ACC112 (cell line): Measurements from ENCODE around the gene ITGBL1.

ENCODE experiments used
- H2AFZ ChIP-seq: fragments of 200-600 bp; sonication (generic); one replicate; pipeline ENCODE4 v1.6.0; 2017; ENCODE audit warnings: antibody characterized with exemption, low read length; ENCODE audit not compliant: unreplicated experiment
- H3K27ac ChIP-seq: fragments of 200-600 bp; sonication (generic); 2 replicates; pipeline ENCODE4 v1.5.1; 2014; ENCODE audit warnings: low read depth, mild to moderate bottlenecking, antibody characterized with exemption, low read length, moderate library complexity
- H3K27me3 ChIP-seq: fragments of 200-600 bp; sonication (generic); 2 replicates; pipeline ENCODE4 v1.6.1; 2014; ENCODE audit warnings: mild to moderate bottlenecking, antibody characterized with exemption, low read length, moderate library complexity, mixed read lengths; ENCODE audit not compliant: insufficient read depth
- H3K36me3 ChIP-seq: fragments of 200-600 bp; sonication (generic); 2 replicates; pipeline ENCODE4 v1.6.1; 2016; ENCODE audit warnings: mild to moderate bottlenecking, antibody characterized with exemption, low read length, moderate library complexity, mixed read lengths; ENCODE audit not compliant: insufficient read depth
- H3K4me1 ChIP-seq: fragments of 200-600 bp; sonication (generic); one replicate; pipeline ENCODE4 v1.6.1; 2016; ENCODE audit warnings: low read length, mixed read lengths; ENCODE audit not compliant: insufficient read depth, unreplicated experiment, control insufficient read depth
- H3K4me3 ChIP-seq: fragments of 200-600 bp; sonication (generic); 2 replicates; pipeline ENCODE4 v1.5.1; 2014; ENCODE audit warnings: mild to moderate bottlenecking, low read depth, low read length
- H3K79me2 ChIP-seq: fragments of 200-600 bp; sonication (generic); one replicate; pipeline ENCODE4 v1.6.0; 2016; ENCODE audit warnings: low read length; ENCODE audit not compliant: control insufficient read depth, unreplicated experiment, insufficient read depth

Gene ITGBL1

DNA sequence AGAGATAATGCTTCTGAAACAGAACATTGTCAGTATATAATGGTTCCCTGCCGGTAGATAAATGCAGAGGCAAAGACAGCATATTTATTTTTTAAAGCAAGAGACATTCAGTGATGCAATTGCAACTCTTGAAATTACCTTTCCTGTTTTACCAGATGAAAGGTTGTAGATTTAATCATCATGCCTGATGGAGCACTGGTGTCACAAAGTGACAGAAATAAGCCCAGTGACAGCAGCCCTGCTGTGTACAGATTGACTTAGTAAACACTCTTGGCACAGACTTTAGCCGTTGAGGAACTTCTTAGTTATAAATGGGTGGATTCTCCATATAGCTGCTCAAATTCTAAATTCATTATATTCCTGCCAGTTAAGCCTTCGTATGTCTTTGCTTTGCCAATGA is 172.5 kb downstream of the ITGBL1 start:
- peaks cover 5% of the 10 kb centered on the region for H3K79me2 ChIP-seq
- no peaks in the 10 kb centered on the region for H3K36me3 ChIP-seq
- no peak overlapping the region for H3K4me3 ChIP-seq
- no peaks in the 10 kb centered on the region for H3K27me3 ChIP-seq
- no peak overlapping the region for H2AFZ ChIP-seq
- no peak overlapping the region for H3K27ac ChIP-seq
- H3K4me1 ChIP-seq, result peaks cover 42% of the 10 kb centered on the region

DNA sequence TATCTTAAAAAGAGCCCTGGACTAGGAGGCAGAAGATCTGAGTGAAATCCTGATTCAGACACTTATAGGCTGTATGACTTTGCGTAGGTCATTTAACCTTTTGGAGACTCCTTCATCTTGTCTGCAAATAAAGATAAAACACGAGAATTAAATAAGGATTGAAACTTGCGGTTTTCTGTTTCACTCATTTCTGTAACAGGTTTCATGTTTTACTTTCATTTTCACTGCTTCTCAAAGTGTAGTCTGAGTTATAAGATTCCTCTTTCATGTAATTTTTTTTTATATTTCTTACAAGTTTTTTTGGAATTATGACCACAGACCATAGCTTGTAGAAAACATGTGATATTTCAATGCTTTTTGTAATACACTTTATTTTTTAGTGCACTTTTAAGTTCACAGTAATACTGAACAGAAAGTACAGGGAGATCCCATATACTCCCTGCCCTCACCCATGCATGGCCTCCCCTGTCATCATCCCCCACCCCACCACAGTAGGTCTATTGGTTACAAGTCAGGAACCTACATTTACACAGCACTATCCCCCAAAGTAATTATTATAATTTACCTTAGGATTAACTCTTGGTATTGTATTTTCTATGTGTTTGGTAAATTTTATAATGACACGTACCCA is 174.6 kb downstream of the ITGBL1 start:
- Histone ChIP-seq H3K27ac (peak overlapping the region; percentile 76), H2AFZ (peak overlapping the region; percentile 64), H3K36me3 (no peaks in the 10 kb centered on the region), H3K27me3 (no peaks in the 10 kb centered on the region), H3K4me1 (peaks cover 29% of the 10 kb centered on the region), H3K79me2 (peaks cover 5% of the 10 kb centered on the region), H3K4me3 (peak overlapping the region; percentile 77)

DNA sequence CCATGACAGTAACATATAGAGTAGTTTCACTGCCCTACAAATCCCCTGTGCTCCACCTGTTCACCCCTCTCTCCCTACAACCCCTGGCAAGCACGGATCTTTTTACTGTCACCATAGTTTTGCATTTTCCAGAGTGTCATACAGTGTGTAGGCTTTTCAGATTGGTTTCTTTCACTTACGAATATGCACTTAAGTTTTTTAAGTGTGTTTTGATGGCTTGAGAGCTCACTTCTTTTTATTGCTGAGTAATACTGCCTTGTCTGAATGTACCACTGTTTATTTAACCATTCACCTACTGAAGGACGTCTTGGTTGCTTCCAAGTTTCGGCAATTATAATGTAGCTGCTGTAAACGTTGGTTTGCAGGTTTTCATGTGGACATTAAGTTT is 175.1 kb downstream of the ITGBL1 start:
- Histone ChIP-seq H3K4me3 (peak overlapping the region; percentile 77), H3K36me3 (no peaks in the 10 kb centered on the region), H3K4me1 (peaks cover 29% of the 10 kb centered on the region), H2AFZ (no peak overlapping the region), H3K27ac (peak overlapping the region; percentile 76), H3K79me2 (peaks cover 5% of the 10 kb centered on the region), H3K27me3 (no peaks in the 10 kb centered on the region)

DNA sequence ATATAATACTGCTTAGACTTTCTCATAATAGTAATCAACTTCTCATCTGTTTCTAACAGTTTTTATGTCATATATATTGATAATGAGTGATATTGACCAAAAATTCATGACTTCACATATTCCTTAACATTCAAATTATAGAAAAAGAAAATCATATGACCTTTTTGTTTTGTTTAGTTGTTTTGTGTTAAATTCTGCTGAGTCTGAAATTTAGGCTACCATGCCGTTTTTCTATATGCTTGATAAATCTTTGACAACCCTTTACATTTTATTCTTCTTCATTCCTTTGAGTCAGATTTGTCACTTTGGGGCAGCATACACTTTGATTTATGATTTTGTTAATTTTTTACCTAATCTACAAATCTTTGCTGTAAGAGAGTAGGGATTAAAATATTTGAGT is 176.4 kb downstream of the ITGBL1 start:
- H3K4me1 ChIP-seq, result peaks cover 25% of the 10 kb centered on the region
- H3K79me2 ChIP-seq, result peaks cover 5% of the 10 kb centered on the region
- no peak overlapping the region for H3K27ac ChIP-seq
- no peaks in the 10 kb centered on the region for H3K36me3 ChIP-seq
- H3K4me3 ChIP-seq, result no peak overlapping the region
- H2AFZ ChIP-seq, result no peak overlapping the region
- no peaks in the 10 kb centered on the region for H3K27me3 ChIP-seq

DNA sequence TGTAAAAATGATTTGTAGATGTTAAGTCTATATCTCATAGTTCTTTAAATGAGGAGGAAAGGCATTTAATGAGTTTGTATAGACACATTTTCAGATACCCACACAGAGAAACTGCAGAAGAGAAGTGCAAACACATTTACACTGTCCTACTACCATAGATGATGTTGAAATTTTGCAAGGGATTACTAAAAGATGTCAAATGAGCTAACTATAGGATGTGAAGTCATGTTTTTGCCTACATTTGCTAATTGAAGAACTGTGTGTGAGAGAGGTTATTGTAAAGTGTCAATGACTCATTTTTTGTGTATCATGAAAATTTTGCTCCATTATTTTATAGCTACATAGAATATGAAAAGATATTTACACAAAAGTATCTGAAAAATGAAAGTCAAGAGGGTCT is 178.9 kb downstream of the ITGBL1 start:
- no peak overlapping the region for H2AFZ ChIP-seq
- no peaks in the 10 kb centered on the region for H3K27me3 ChIP-seq
- no peak overlapping the region for H3K27ac ChIP-seq
- no peaks in the 10 kb centered on the region for H3K79me2 ChIP-seq
- no peaks in the 10 kb centered on the region for H3K36me3 ChIP-seq
- H3K4me3 ChIP-seq, result no peak overlapping the region
- peaks cover 9% of the 10 kb centered on the region for H3K4me1 ChIP-seq

DNA sequence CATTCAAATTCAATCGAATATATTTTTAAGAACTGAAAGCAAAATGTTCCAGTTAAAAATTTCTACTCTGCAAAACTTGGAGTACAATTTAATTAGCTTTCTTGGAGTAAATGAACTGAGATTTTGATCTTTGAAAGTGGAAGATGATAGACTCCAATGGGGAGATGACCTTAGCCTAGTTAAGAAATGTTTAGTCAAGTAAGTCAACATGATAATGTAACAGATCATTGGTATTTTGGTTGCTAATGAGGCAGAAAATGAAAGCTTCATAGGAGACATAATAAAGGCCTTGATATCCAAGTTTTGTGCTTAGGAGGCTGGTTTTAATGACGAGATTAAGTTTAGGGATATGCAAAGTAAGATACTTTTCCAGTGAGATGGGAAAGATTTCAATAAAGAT is 181.7 kb downstream of the ITGBL1 start:
- H3K79me2 ChIP-seq, result no peaks in the 10 kb centered on the region
- H3K4me3 ChIP-seq, result no peak overlapping the region
- no peak overlapping the region for H2AFZ ChIP-seq
- no peaks in the 10 kb centered on the region for H3K36me3 ChIP-seq
- H3K27me3 ChIP-seq, result no peaks in the 10 kb centered on the region
- H3K27ac ChIP-seq, result no peak overlapping the region
- H3K4me1 ChIP-seq, result peaks cover 8% of the 10 kb centered on the region

DNA sequence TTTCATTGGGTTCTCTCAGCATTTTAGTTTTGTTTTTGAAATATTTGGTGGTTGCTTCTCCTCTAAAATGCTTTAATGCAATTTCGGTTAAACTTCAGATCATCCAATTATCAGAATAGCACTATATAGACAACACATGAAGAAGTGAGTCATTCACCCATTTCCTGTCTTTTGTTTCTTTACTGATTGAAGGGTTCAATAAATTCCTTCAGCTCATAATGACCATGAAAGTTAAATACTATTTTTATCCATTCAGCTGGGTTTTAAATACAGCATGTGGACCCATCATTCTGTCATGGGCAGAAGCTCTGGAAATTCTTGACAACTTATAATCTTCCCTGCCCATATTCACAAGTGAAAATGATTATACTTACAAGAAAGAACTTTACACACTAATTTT is 187.2 kb downstream of the ITGBL1 start:
- Histone ChIP-seq H3K27ac (peak overlapping the region; percentile 89), H3K36me3 (no peaks in the 10 kb centered on the region), H3K79me2 (peaks cover 7% of the 10 kb centered on the region), H3K4me3 (peak overlapping the region; percentile 33), H2AFZ (no peak overlapping the region), H3K27me3 (no peaks in the 10 kb centered on the region), H3K4me1 (peaks cover 23% of the 10 kb centered on the region)

DNA sequence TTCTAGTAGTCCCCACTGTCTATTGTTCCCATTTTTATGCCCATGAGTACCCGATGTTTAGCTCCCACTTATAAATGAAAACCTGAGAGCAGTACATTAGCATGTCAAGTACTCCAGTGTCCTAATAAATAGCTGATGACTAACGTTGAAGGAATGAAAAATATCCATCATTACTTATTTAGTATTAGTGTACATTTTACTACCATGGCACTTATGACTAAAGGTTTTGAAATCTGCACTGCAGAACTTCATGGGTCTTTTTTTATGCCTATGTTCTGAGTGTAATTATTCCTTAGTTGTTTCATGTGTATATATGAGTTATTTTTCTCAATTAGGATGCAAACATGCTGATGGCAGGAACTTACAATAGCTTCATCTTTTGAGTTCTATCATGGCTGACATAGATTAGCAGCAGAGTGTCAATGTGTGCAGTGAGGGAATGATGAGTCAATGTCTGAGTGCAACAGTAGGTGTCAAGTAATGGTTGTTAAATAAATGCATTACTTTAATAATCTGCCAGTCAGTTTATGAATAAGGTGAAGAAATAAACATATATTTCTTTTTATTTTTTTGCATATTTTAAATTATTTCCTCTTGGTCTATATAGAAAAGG is 188.4 kb downstream of the ITGBL1 start:
- Histone ChIP-seq H3K79me2 (peaks cover 7% of the 10 kb centered on the region), H3K36me3 (0 out of 2 replicates have a peak, but pooled peaks cover under 1% of the 10 kb centered on the region), H3K4me1 (peaks cover 23% of the 10 kb centered on the region), H3K4me3 (peak overlapping the region; percentile 20; the same call in 1 of the 2 replicates), H3K27me3 (no peaks in the 10 kb centered on the region), H3K27ac (peak overlapping the region; percentile 89), H2AFZ (no peak overlapping the region)

DNA sequence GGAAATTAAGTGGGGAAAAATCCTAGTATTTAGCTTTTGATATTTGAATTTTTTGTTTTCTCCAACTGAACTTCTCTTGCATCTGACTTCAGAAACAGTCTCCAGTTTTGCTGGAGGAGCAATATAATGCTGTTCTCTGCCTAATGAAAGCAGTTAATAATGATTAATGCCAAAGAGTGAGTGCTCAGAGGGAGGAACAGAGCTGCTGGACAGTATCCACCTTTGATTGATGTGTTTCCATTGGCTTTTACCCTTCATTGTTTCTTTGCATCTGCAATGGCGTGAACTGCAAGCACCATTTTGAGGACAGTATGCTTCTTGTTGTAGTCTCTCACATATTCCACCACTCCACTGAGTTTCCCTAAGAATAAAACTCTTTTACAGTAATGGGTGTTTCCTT is 193.4 kb downstream of the ITGBL1 start:
- Histone ChIP-seq H3K27me3 (no peaks in the 10 kb centered on the region), H3K36me3 (0 out of 2 replicates have a peak, but pooled peaks cover 3% of the 10 kb centered on the region), H3K79me2 (peaks cover 7% of the 10 kb centered on the region), H3K27ac (no peak overlapping the region), H3K4me3 (no peak overlapping the region), H3K4me1 (peaks cover 33% of the 10 kb centered on the region), H2AFZ (no peak overlapping the region)

DNA sequence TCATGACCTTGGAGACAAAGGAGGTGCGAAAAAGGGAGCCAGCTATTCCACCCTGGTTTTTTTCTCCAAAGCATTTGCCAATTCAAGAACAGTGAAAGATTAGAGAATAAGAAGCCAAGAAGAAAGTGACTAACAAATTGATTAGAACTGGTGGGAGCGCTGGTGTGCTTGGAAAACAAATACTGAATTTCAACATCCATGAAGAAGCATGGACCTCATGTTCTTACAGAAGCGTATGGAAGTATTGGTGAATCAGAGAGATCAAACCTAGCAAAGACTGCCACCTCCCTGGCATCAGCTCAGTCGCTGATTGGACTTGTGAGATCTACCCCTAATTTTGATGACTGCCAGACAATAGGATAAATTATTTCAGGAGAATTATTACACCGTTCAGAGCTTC is 195.3 kb downstream of the ITGBL1 start:
- 0 out of 2 replicates have a peak, but pooled peaks cover 7% of the 10 kb centered on the region for H3K36me3 ChIP-seq
- H3K79me2 ChIP-seq, result peaks cover 7% of the 10 kb centered on the region
- peak overlapping the region; percentile 92 for H3K27ac ChIP-seq
- no peak overlapping the region for H2AFZ ChIP-seq
- peaks cover 30% of the 10 kb centered on the region for H3K4me1 ChIP-seq
- H3K4me3 ChIP-seq, result no peak overlapping the region
- H3K27me3 ChIP-seq, result no peaks in the 10 kb centered on the region
